ENCODE results near the gene FBXO31. TPM values are rescaled to one million over a fixed set of nuclear protein-coding genes. Genes with fewer than 3 reads are reported as not detected.

The FBXO31 gene
- total and polyA plus RNA-seq, 9 of the 15 experiments (the other 6 are each of a cell fraction or from before 2014, with no cell fraction given): 0.18 to 33.3 (median 10.9) TPM

- TF ChIP-seq ZNF407 (IDR thresholded peaks at IDR 0.05; ENCODE audit: low read depth) (no peak), ZNF277 (CRISPR knock-in tag; IDR thresholded peaks at IDR 0.05; ENCODE audit: borderline replicate concordance) (no peak), ETV6 (IDR thresholded peaks at IDR 0.05; ENCODE audit: borderline replicate concordance in 1 of 2, low read depth in 2 of 2, low read length in 1 of 2) (no peak), ETV6 (CRISPR knock-in tag; IDR thresholded peaks at IDR 0.05; ENCODE audit: borderline replicate concordance) (no peak), EP400 (IDR thresholded peaks at IDR 0.05) (no peak), REST (IDR thresholded peaks at IDR 0.05; ENCODE audit: borderline replicate concordance) (no peak), REST (CRISPR knock-in tag; IDR thresholded peaks at IDR 0.05; ENCODE audit: low read depth) (no peak), ELF1 (tag; IDR thresholded peaks at IDR 0.05) (no peak), KAT7 (CRISPR knock-in tag; IDR thresholded peaks at IDR 0.05; ENCODE audit: borderline replicate concordance) (no peak), KLF6 (CRISPR knock-in tag; IDR thresholded peaks at IDR 0.05; ENCODE audit: borderline replicate concordance) (no peak), ZNF324 (CRISPR knock-in tag; IDR thresholded peaks at IDR 0.05) (no peak)
Measured at GRCh38 chr16:87351320-87351698, 32.3 kb downstream of the FBXO31 start (continued).

All from K562 (cell line).